NCI-H774 (cell line): ENCODE data around the gene NANOS3.
"Not testable (repeated sequence)": the region's sequence is repeated elsewhere in the genome, so short reads cannot be mapped to it uniquely, and the experiment has no call there.

Experiments used
- DNase-seq: peaks from one replicate; lab custom pipeline; 2025; lab: John Stamatoyannopoulos, UW

Gene NANOS3

DNA sequence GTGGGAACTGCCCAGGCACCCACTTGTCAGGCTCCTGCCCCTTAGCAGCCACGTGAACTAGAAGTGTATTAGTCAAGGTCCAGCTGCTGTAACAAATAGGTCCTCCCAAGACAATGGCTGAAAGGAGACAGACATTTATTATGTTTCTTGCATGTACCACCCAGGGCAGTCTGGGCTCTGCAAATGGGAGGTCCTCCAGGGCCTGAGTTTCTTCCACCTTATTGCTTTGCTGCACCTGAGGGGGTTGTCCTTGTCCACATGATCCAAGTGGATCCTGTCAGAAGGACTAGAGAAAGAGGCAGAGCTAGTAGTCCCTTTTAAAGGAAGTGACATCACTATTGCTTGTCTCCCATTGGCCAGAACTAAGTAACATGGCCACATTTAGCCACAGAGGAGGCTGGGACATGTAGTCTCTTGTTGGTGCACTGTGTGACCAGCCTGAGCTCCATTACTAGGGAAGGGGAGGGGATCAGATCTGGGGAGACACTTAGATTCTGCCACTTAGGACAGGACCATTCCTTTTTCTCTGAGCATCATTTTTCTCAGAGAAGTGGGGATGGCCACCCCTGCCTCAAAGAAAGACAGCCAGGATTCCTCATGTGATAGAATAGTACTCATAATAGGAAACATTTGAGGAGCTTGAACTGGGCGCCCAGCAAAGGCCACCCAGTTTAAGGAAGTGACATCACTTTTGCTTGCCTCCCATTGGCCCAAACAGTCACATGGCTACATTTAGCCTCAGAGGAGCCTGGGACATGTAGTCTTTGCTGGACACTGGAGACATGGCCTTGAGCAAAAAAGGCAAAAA is 44.2 kb downstream of the NANOS3 start:
- no peak for DNase-seq

DNA sequence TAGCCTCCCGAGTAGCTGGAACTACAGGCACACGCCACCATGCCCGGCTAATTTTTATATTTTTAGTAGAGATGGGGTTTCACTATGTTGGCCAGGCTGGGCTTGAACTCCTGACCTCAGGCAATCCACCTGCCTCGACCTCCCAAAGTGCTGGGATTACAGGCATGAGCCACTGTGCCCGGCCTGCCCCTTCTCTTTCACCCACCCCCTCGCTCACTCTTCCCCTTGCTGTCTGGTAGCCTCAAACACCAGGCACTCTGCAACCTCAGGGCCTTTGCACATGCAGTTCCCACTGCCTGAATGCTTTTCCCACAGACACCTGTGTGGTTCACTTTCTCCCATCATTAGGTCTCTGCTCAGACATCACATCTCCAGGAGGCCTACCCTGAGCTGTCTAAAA is 45.2 kb downstream of the NANOS3 start:
- not testable (repeated sequence) for DNase-seq

DNA sequence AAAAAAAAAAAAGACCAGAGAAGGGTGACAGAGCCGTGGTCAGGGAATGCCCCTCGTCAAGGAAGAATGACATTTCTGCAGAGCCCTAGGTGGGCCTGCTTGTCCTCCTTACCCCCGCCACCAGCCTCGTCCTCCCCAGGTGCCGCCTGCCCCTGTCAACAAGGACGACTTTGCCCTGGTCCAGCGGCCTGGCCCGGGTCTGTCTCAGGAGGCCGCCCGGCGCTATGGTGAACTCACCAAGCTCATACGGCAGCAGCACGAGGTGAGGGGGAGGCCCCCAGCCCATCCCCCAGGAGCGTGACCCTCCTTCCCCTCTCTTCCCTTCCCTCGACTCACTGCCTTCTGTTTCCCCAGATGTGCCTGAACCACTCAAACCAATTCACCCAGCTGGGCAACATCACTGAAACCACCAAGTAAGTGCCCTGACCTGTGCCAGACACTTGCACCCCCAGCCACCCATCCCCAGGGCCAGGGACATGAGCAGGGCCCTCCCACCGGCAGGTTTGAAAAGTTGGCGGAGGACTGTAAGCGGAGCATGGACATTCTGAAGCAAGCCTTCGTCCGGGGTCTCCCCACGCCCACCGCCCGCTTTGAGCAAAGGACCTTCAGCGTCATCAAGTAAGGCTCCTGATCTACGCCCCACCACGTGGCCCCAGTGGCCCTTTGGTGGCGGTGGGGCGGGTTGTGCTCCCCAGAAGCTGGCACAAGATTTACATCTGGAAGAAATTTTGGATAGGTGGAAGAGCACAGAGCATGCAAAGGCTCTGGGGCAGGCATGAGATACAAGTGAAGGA is 46.5 kb downstream of the NANOS3 start:
- DNase-seq, result no peak

DNA sequence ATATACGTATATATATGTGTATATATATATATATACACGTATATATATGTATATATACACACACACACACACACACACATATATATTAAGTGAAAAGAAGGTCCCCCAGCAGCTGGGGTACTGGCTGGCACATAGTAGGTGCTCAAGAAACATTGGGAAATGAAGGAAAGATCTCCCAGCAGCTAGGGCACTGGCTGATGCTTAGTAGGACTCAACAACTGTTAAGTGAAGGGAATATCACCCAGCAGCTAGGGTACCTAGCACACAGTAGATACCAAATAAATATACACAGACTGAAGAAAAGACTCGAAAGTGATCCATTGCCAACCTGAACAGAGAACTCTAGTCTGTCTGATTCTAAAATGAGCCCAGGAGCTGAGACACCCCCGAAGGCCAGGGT is 49.1 kb downstream of the NANOS3 start:
- DNase-seq, result no peak

DNA sequence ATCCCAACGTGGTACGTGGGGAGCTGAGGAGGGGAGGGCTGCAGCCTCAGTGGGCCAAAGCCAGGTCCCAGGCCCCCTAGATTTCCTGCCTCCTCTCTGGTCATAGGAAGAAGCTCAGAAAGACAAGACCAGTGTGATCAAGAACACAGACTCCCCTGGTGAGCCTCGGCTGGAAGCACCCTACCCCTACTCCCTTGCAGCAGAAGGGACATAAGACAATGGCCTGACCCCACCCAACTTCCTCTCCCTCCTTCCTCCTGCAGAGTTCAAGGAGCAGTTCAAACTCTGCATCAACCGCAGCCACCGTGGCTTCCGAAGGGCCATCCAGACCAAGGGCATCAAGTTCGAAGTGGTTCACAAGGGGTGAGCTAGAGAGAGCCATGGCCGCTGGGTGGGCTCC is 49.8 kb downstream of the NANOS3 start:
- DNase-seq, result no peak

DNA sequence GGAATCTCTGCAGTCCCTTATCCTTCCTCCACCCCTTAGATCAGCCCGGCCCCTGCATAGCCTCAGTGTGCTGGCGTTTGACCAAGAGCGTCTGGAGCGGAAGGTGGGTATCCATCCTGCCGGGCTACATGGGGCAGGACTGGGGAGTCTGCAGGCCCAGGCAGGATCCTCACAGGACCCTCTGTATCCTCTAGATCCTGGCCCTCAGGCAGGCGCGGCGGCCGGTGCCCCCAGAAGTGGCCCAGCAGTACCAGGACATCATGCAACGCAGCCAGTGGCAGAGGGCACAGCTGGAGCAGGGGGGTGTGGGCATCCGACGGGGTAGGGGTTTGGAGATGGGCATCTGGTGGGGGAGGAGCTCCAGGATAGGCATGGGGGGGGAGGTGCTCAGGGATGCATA is 52.4 kb downstream of the NANOS3 start:
- no peak for DNase-seq

DNA sequence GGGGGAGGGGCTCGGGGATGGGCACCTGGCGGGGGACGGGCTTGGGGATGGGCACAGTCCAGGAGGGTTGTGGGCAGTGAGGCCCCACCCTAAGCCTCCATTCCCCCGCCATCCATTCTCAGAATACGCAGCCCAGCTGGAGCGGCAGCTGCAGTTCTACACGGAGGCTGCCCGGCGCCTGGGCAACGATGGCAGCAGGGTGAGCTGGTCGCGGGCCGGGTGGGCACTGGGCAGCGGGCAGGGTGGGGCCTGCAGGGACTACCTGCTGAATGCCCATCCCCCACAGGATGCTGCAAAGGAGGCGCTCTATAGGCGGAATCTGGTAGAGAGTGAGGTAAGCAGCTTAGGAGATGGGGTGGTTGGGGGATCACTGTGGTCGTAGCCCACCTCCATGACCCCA is 53.0 kb downstream of the NANOS3 start:
- no peak for DNase-seq
